ENCODE results near the gene KCNC1.

DNA sequence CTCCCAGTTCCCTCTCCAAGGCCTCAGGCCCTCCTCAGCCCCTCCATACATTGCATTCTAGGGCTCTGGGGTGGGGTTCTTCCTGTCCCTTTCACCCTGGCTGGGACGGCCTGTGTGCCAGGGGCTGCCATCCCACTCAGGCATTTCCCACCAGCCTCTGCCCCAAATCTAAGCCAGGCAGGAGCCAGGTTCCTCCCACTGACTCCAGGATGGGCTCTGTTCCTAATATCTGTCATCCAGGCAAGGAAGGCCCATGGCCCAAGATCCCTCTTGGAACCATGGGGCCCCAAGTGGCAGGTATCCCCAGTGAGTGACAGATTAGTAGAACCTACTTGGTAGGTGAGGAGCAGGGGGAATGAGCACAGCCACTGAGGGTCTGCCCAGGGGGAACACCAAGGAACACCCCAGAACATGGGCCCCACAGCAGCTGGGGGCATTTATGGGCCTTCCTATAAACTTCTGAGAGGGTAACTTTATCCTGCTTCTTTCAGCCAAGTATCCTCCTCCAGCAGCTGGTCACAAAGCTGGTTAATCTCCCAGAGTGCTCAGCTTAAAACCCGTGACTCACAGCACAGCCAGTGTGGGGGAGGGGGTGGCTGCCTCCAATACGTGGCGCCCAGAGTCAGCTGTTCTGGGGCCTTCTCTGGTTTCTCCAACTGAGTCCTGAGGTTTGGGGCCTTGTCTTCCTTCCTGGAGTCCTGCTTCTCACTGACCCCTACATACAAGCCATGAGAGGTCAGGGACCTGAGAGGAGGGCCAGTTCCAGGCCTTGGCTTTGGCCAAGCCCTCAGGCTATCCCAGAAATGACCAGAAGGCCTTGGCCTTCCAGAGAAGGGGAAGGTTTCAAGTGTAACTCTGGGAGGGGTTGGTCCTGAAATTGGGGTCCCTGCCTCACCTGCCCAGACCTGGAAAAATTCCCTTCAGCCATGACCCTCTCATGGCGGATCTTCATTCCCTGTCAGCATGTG, 35.1 kb upstream of the KCNC1 start:
- TF ChIP-seq RAD21 (conservative IDR thresholded peaks at IDR 0.05 in 1 of 2, IDR thresholded peaks at IDR 0.05 in 1 of 2) (no peak), POLR2A (IDR thresholded peaks at IDR 0.05; ENCODE audit: low read length) (no peak), EP300 (IDR thresholded peaks at IDR 0.05) (no peak), MAZ (IDR thresholded peaks at IDR 0.05; ENCODE audit: borderline replicate concordance, low read depth, low read length) (no peak)

Measured in A549 (cell line).